HG03432 (cell line): ENCODE measurements around the gene PRM3.
"Not testable (repeated sequence)": the region's sequence is repeated elsewhere in the genome, so short reads cannot be mapped to it uniquely, and the experiment has no call there.

ENCODE experiments used
- ATAC-seq: cut with Tn5 transposase; IDR thresholded peaks from one replicate; pipeline ENCODE4 v1.9.1; 2021; ENCODE audit warnings: mild to moderate bottlenecking, moderate library complexity; ENCODE audit not compliant: unreplicated experiment

PRM3 gene

GRCh38 chr16:11306381-11306780 lies 33.0 kb upstream of the PRM3 start:
- no peak for ATAC-seq

GRCh38 chr16:11303405-11304138 lies 30.1 kb upstream of the PRM3 start:
- ATAC-seq, result no peak

GRCh38 chr16:11302977-11303376 lies 29.5 kb upstream of the PRM3 start:
- no peak for ATAC-seq

GRCh38 chr16:11301645-11302501 lies 28.4 kb upstream of the PRM3 start:
- ATAC-seq, result no peak

- ATAC-seq, result no peak
Measured at GRCh38 chr16:11300560-11300892, 27.1 kb upstream of the PRM3 start.

GRCh38 chr16:11299865-11300559 lies 26.6 kb upstream of the PRM3 start:
- no peak for ATAC-seq

- not testable (repeated sequence) for ATAC-seq
Measured at GRCh38 chr16:11298950-11299547, 25.6 kb upstream of the PRM3 start.

GRCh38 chr16:11298143-11298900 lies 24.9 kb upstream of the PRM3 start:
- no peak for ATAC-seq

GRCh38 chr16:11297492-11298142 lies 24.2 kb upstream of the PRM3 start:
- peak; percentile 87 for ATAC-seq

GRCh38 chr16:11296706-11297491 lies 23.5 kb upstream of the PRM3 start:
- ATAC-seq, result peak; percentile 14

GRCh38 chr16:11296351-11296705 lies 22.9 kb upstream of the PRM3 start:
- no peak for ATAC-seq

- ATAC-seq, result no peak
Measured at GRCh38 chr16:11295672-11296071, 22.2 kb upstream of the PRM3 start.

- ATAC-seq, result no peak
Measured at GRCh38 chr16:11292076-11292748, 18.8 kb upstream of the PRM3 start.

- no peak for ATAC-seq
Measured at GRCh38 chr16:11291091-11291703, 17.8 kb upstream of the PRM3 start.

GRCh38 chr16:11290102-11290893 lies 16.9 kb upstream of the PRM3 start:
- ATAC-seq, result no peak

GRCh38 chr16:11289696-11290095 lies 16.3 kb upstream of the PRM3 start:
- not testable (repeated sequence) for ATAC-seq

- no peak for ATAC-seq
Measured at GRCh38 chr16:11289202-11289601, 15.8 kb upstream of the PRM3 start.

- ATAC-seq, result no peak
Measured at GRCh38 chr16:11285842-11286241, 12.4 kb upstream of the PRM3 start.
